Measurements from ENCODE around the gene EPB41L3.

The EPB41L3 gene

GRCh38 chr18:5417342-5417741, 126.5 kb downstream of the EPB41L3 start:
- peaks cover 9% of the 10 kb centered on the region for H3K27me3 Mint-ChIP-seq
- H3K4me1 Mint-ChIP-seq, result no peaks in the 10 kb centered on the region
- H3K4me3 Mint-ChIP-seq, result no peak overlapping the region
- DNase-seq (ENCODE audit: low spot score in 2 of 2) (no peak), ATAC-seq (ENCODE audit: low read depth) (no peak)
- H3K36me3 Mint-ChIP-seq, result no peaks in the 10 kb centered on the region
- H3K9me3 Mint-ChIP-seq, result no peaks in the 10 kb centered on the region
- no peak overlapping the region for H3K27ac Mint-ChIP-seq

- no peak for ATAC-seq (ENCODE audit: low read depth)
- Mint-ChIP-seq H3K27ac (no peak overlapping the region), H3K9me3 (no peaks in the 10 kb centered on the region), H3K27me3 (peaks cover 9% of the 10 kb centered on the region), H3K4me1 (no peaks in the 10 kb centered on the region), H3K36me3 (no peaks in the 10 kb centered on the region), H3K4me3 (no peak overlapping the region)
- no peak for DNase-seq (ENCODE audit: low spot score in 2 of 2)
Measured at GRCh38 chr18:5416112-5416511, 127.7 kb downstream of the EPB41L3 start.

- Mint-ChIP-seq H3K4me3 (no peak overlapping the region), H3K4me1 (no peaks in the 10 kb centered on the region), H3K27me3 (peaks cover 6% of the 10 kb centered on the region), H3K36me3 (no peaks in the 10 kb centered on the region), H3K9me3 (no peaks in the 10 kb centered on the region), H3K27ac (no peak overlapping the region)
- no peak for ATAC-seq (ENCODE audit: low read depth)
- DNase-seq (ENCODE audit: low spot score in 2 of 2), result no peak
Measured at GRCh38 chr18:5415665-5416064, 128.1 kb downstream of the EPB41L3 start.

- H3K27ac Mint-ChIP-seq, result no peak overlapping the region
- ATAC-seq (ENCODE audit: low read depth) (no peak), DNase-seq (ENCODE audit: low spot score in 2 of 2) (no peak)
- peaks cover 9% of the 10 kb centered on the region for H3K27me3 Mint-ChIP-seq
- H3K9me3 Mint-ChIP-seq, result no peaks in the 10 kb centered on the region
- no peaks in the 10 kb centered on the region for H3K36me3 Mint-ChIP-seq
- no peak overlapping the region for H3K4me3 Mint-ChIP-seq
- H3K4me1 Mint-ChIP-seq, result no peaks in the 10 kb centered on the region
Measured at GRCh38 chr18:5415031-5415430, 128.8 kb downstream of the EPB41L3 start.

GRCh38 chr18:5414546-5414945, 129.3 kb downstream of the EPB41L3 start:
- DNase-seq (ENCODE audit: low spot score in 2 of 2) (no peak), ATAC-seq (ENCODE audit: low read depth) (no peak)
- no peak overlapping the region for H3K27ac Mint-ChIP-seq
- H3K36me3 Mint-ChIP-seq, result no peaks in the 10 kb centered on the region
- H3K27me3 Mint-ChIP-seq, result peaks cover 8% of the 10 kb centered on the region
- no peak overlapping the region for H3K4me3 Mint-ChIP-seq
- H3K9me3 Mint-ChIP-seq, result no peaks in the 10 kb centered on the region
- H3K4me1 Mint-ChIP-seq, result no peaks in the 10 kb centered on the region

GRCh38 chr18:5413447-5413846, 130.3 kb downstream of the EPB41L3 start:
- DNase-seq (ENCODE audit: low spot score in 2 of 2) (no peak), ATAC-seq (ENCODE audit: low read depth) (no peak)
- Mint-ChIP-seq H3K4me1 (no peaks in the 10 kb centered on the region), H3K36me3 (no peaks in the 10 kb centered on the region), H3K9me3 (no peaks in the 10 kb centered on the region), H3K27me3 (peaks cover 8% of the 10 kb centered on the region), H3K27ac (no peak overlapping the region), H3K4me3 (no peak overlapping the region)

- no peak for ATAC-seq (ENCODE audit: low read depth)
- no peak for DNase-seq (ENCODE audit: low spot score in 2 of 2)
- peaks cover 7% of the 10 kb centered on the region for H3K27me3 Mint-ChIP-seq
- no peaks in the 10 kb centered on the region for H3K36me3 Mint-ChIP-seq
- no peaks in the 10 kb centered on the region for H3K9me3 Mint-ChIP-seq
- no peak overlapping the region for H3K27ac Mint-ChIP-seq
- H3K4me1 Mint-ChIP-seq, result no peaks in the 10 kb centered on the region
- H3K4me3 Mint-ChIP-seq, result no peak overlapping the region
Measured at GRCh38 chr18:5410582-5410981, 133.2 kb downstream of the EPB41L3 start.

- Mint-ChIP-seq H3K4me1 (peaks cover 4% of the 10 kb centered on the region), H3K9me3 (no peaks in the 10 kb centered on the region), H3K27me3 (peaks cover 7% of the 10 kb centered on the region), H3K4me3 (no peak overlapping the region), H3K27ac (no peak overlapping the region), H3K36me3 (no peaks in the 10 kb centered on the region)
- DNase-seq (ENCODE audit: low spot score in 2 of 2), result no peak
- ATAC-seq (ENCODE audit: low read depth), result no peak
Measured at GRCh38 chr18:5398269-5398668, 145.5 kb downstream of the EPB41L3 start.

- H3K4me1 Mint-ChIP-seq, result peaks cover 4% of the 10 kb centered on the region
- H3K27ac Mint-ChIP-seq, result no peak overlapping the region
- no peak overlapping the region for H3K4me3 Mint-ChIP-seq
- no peaks in the 10 kb centered on the region for H3K9me3 Mint-ChIP-seq
- DNase-seq (ENCODE audit: low spot score in 2 of 2), result no peak
- no peak for ATAC-seq (ENCODE audit: low read depth)
- H3K27me3 Mint-ChIP-seq, result peaks cover 7% of the 10 kb centered on the region
- no peaks in the 10 kb centered on the region for H3K36me3 Mint-ChIP-seq
Measured at GRCh38 chr18:5397102-5397501, 146.7 kb downstream of the EPB41L3 start.

GRCh38 chr18:5395860-5396448, 147.8 kb downstream of the EPB41L3 start:
- peaks cover 7% of the 10 kb centered on the region for H3K27me3 Mint-ChIP-seq
- no peak overlapping the region for H3K4me3 Mint-ChIP-seq
- H3K36me3 Mint-ChIP-seq, result no peaks in the 10 kb centered on the region
- H3K27ac Mint-ChIP-seq, result no peak overlapping the region
- H3K9me3 Mint-ChIP-seq, result no peaks in the 10 kb centered on the region
- DNase-seq (ENCODE audit: low spot score in 2 of 2) (no peak), ATAC-seq (ENCODE audit: low read depth) (no peak)
- H3K4me1 Mint-ChIP-seq, result peaks cover 4% of the 10 kb centered on the region

- no peaks in the 10 kb centered on the region for H3K9me3 Mint-ChIP-seq
- peaks cover 4% of the 10 kb centered on the region for H3K4me1 Mint-ChIP-seq
- DNase-seq (ENCODE audit: low spot score in 2 of 2) (no peak), ATAC-seq (ENCODE audit: low read depth) (no peak)
- H3K27me3 Mint-ChIP-seq, result peaks cover 5% of the 10 kb centered on the region
- H3K36me3 Mint-ChIP-seq, result no peaks in the 10 kb centered on the region
- no peak overlapping the region for H3K4me3 Mint-ChIP-seq
- H3K27ac Mint-ChIP-seq, result no peak overlapping the region
Measured at GRCh38 chr18:5393779-5394178, 150.0 kb downstream of the EPB41L3 start.

GRCh38 chr18:5391409-5391808, 152.4 kb downstream of the EPB41L3 start:
- H3K36me3 Mint-ChIP-seq, result no peaks in the 10 kb centered on the region
- DNase-seq (ENCODE audit: low spot score in 2 of 2), result no peak
- peaks cover 5% of the 10 kb centered on the region for H3K27me3 Mint-ChIP-seq
- no peak overlapping the region for H3K4me3 Mint-ChIP-seq
- H3K9me3 Mint-ChIP-seq, result no peaks in the 10 kb centered on the region
- no peak overlapping the region for H3K27ac Mint-ChIP-seq
- peaks cover 6% of the 10 kb centered on the region for H3K4me1 Mint-ChIP-seq
- ATAC-seq (ENCODE audit: low read depth), result no peak

GRCh38 chr18:5389356-5389755, 154.4 kb downstream of the EPB41L3 start:
- H3K9me3 Mint-ChIP-seq, result no peaks in the 10 kb centered on the region
- H3K4me1 Mint-ChIP-seq, result peaks cover 2% of the 10 kb centered on the region
- H3K27ac Mint-ChIP-seq, result no peak overlapping the region
- peaks cover 5% of the 10 kb centered on the region for H3K27me3 Mint-ChIP-seq
- no peaks in the 10 kb centered on the region for H3K36me3 Mint-ChIP-seq
- ATAC-seq (ENCODE audit: low read depth) (no peak), DNase-seq (ENCODE audit: low spot score in 2 of 2) (no peak)
- H3K4me3 Mint-ChIP-seq, result no peak overlapping the region

- Mint-ChIP-seq H3K36me3 (no peaks in the 10 kb centered on the region), H3K27me3 (peaks cover 5% of the 10 kb centered on the region), H3K4me3 (no peak overlapping the region), H3K9me3 (no peaks in the 10 kb centered on the region), H3K27ac (no peak overlapping the region), H3K4me1 (peaks cover 2% of the 10 kb centered on the region)
- ATAC-seq (ENCODE audit: low read depth) (no peak), DNase-seq (ENCODE audit: low spot score in 2 of 2) (no peak)
Measured at GRCh38 chr18:5388896-5389295, 154.9 kb downstream of the EPB41L3 start.

GRCh38 chr18:5380586-5380985, 163.2 kb downstream of the EPB41L3 start:
- Mint-ChIP-seq H3K4me1 (no peaks in the 10 kb centered on the region), H3K36me3 (no peaks in the 10 kb centered on the region), H3K27ac (no peak overlapping the region), H3K9me3 (no peaks in the 10 kb centered on the region), H3K27me3 (peaks cover 1% of the 10 kb centered on the region), H3K4me3 (no peak overlapping the region)
- DNase-seq (ENCODE audit: low spot score in 2 of 2) (no peak), ATAC-seq (ENCODE audit: low read depth) (no peak)
